IMR-90 (cell line): ENCODE data around the gene PGA5.

ENCODE experiments used
- BHLHE40 ChIP-seq: fragments of 150-350 bp; IDR thresholded peaks from 2 replicates; pipeline ENCODE4 v1.6.1; 2016; ENCODE audit warnings: mild to moderate bottlenecking, low read depth, low read length
- CEBPB ChIP-seq: IDR thresholded peaks from 2 replicates; pipeline ENCODE4 v1.6.1; 2012; ENCODE audit warnings: low read depth, low read length, improper control_type of control experiment
- CTCF ChIP-seq: conservative IDR thresholded peaks from 2 replicates; pipeline ENCODE4 v1.5.1; 2012; ENCODE audit warnings: mild to moderate bottlenecking, low read depth, low read length, improper control_type of control experiment
- ELK1 ChIP-seq: fragments of 150-350 bp; IDR thresholded peaks from 2 replicates; pipeline ENCODE4 v1.6.1; 2016; ENCODE audit warnings: low read depth, mild to moderate bottlenecking, low read length, moderate library complexity, borderline replicate concordance
- FOS ChIP-seq: fragments of 150-350 bp; IDR thresholded peaks from 2 replicates; pipeline ENCODE4 v1.6.1; 2016; ENCODE audit warnings: low read depth, low read length
- MAFK ChIP-seq: IDR thresholded peaks from 2 replicates; pipeline ENCODE4 v1.6.1; 2012; ENCODE audit warnings: low read depth, low read length, improper control_type of control experiment
- MAZ ChIP-seq: IDR thresholded peaks from 2 replicates; pipeline ENCODE4 v1.6.1; 2012; ENCODE audit warnings: low read depth, mild to moderate bottlenecking, low read length, improper control_type of control experiment, moderate library complexity, borderline replicate concordance
- MXI1 ChIP-seq: IDR thresholded peaks from 2 replicates; pipeline ENCODE4 v1.6.1; 2012; ENCODE audit warnings: low read depth, mild to moderate bottlenecking, low read length, moderate library complexity, borderline replicate concordance
- POLR2A ChIP-seq: IDR thresholded peaks from 2 replicates; pipeline ENCODE4 v1.6.1; 2012; ENCODE audit warnings: mild to moderate bottlenecking, low read depth, low read length
- RAD21 ChIP-seq: IDR thresholded peaks from 2 replicates; pipeline ENCODE4 v1.6.1; 2012; ENCODE audit warnings: low read length, improper control_type of control experiment
- RCOR1 ChIP-seq: IDR thresholded peaks from 2 replicates; pipeline ENCODE4 v1.6.1; 2012; ENCODE audit warnings: mild to moderate bottlenecking, low read length, improper control_type of control experiment; ENCODE audit not compliant: insufficient replicate concordance
- SMC3 ChIP-seq: fragments of 150-350 bp; IDR thresholded peaks from 2 replicates; pipeline ENCODE4 v1.6.1; 2016; ENCODE audit warnings: low read depth, mild to moderate bottlenecking, antibody characterized with exemption, low read length, moderate library complexity
- USF2 ChIP-seq: fragments of 150-350 bp; IDR thresholded peaks from 2 replicates; pipeline ENCODE4 v1.6.1; 2017; ENCODE audit warnings: mild to moderate bottlenecking, antibody characterized with exemption, low read length, low read depth

- TF ChIP-seq CTCF (no peak), ELK1 (no peak), MXI1 (no peak), RAD21 (no peak), BHLHE40 (no peak), MAFK (no peak), FOS (no peak), CEBPB (no peak), SMC3 (no peak), USF2 (no peak), POLR2A (no peak), MAZ (no peak), RCOR1 (no peak)
Observed at GRCh38 chr11:61198948-61199523, 41.9 kb upstream of the PGA5 start.
